ENCODE data around the gene ATP6V1B1. TPM values are rescaled to one million over a fixed set of nuclear protein-coding genes. Genes with fewer than 3 reads are reported as not detected.

The ATP6V1B1 gene
- total RNA-seq, 1 experiment from 2014 or later: 4.0 TPM

DNA sequence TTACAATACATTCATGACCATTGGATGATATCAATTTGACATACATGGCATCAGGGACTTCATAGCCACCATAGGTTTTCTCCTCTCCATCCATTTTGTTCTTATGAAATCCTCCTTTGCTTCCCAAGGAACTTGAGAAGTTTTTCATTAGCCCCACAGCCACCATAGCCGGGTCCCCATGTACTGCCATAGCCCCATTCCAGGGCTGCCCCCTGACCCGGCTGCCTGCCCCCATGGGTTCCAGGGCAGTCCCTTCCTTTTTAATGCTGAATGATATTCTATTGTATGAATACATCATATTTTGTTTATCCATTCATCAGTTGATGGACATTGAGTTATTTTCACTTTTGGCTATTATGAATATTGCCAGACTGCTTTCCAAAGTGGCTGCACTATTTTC, 20.4 kb downstream of the ATP6V1B1 start:
- Mint-ChIP-seq H3K4me1 (ENCODE audit: low read depth, unreplicated experiment) (no peaks in the 10 kb centered on the region), H3K4me3 (ENCODE audit: unreplicated experiment) (no peak overlapping the region), H3K27me3 (ENCODE audit: insufficient read depth, unreplicated experiment) (peaks cover 18% of the 10 kb centered on the region), H3K36me3 (ENCODE audit: insufficient read depth, unreplicated experiment) (peaks cover 4% of the 10 kb centered on the region), H3K27ac (ENCODE audit: unreplicated experiment) (no peak overlapping the region), H3K9me3 (ENCODE audit: unreplicated experiment) (no peaks in the 10 kb centered on the region)
- Histone ChIP-seq H3K9me3 (no peaks in the 10 kb centered on the region), H3K4me1 (0 out of 2 replicates have a peak, but pooled peaks cover 2% of the 10 kb centered on the region), H3K27me3 (replicated peaks; ENCODE audit: control insufficient read depth, insufficient read depth, low read length) (peaks cover 2% of the 10 kb centered on the region), H3K4me3 (ENCODE audit: low read depth, low read length) (no peak overlapping the region), H3K36me3 (ENCODE audit: control insufficient read depth, insufficient read depth, low read length) (no peaks in the 10 kb centered on the region)
- intact Hi-C loops (cut with micrococcal nuclease; ENCODE audit: unreplicated experiment): no loop called here
- CTCF ChIA-PET: no interaction called here
- POLR2A ChIA-PET: interaction anchor here (0.6 kb wide), 1 partner anchor 11 kb away, joined by 3 read pairs; no protein-coding TSS in a partner anchor
- no TSS peak for BruUV-seq (replicated peaks)
- TF ChIP-seq, protein P1, sequence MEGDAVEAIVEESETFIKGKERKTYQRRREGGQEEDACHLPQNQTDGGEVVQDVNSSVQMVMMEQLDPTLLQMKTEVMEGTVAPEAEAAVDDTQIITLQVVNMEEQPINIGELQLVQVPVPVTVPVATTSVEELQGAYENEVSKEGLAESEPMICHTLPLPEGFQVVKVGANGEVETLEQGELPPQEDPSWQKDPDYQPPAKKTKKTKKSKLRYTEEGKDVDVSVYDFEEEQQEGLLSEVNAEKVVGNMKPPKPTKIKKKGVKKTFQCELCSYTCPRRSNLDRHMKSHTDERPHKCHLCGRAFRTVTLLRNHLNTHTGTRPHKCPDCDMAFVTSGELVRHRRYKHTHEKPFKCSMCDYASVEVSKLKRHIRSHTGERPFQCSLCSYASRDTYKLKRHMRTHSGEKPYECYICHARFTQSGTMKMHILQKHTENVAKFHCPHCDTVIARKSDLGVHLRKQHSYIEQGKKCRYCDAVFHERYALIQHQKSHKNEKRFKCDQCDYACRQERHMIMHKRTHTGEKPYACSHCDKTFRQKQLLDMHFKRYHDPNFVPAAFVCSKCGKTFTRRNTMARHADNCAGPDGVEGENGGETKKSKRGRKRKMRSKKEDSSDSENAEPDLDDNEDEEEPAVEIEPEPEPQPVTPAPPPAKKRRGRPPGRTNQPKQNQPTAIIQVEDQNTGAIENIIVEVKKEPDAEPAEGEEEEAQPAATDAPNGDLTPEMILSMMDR (IDR thresholded peaks at IDR 0.05; ENCODE audit: insufficient read depth in 1 of 2, low read depth in 1 of 2, low read length in 1 of 2, severe bottlenecking in 1 of 2, unreplicated experiment in 1 of 2): no peak
- DNase-seq: no peak

DNA sequence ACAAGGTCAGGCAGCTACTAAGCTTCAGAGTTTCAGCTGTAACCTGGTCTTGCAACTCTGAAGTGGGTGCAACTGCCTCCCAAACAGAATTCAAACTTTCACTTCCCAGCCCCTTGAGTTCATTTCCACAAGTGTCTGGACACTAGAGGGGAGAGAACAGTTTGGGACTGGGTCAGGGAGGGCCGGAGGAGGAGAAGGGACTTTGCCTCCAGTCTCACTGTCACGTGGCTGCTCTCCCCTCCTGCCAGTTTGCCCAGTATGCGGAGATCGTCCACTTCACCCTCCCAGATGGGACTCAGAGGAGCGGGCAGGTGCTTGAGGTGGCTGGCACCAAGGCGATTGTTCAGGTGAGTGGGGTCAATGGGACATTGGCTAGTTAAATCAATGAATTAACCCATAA, 22.1 kb downstream of the ATP6V1B1 start:
- no TSS peak for BruUV-seq (replicated peaks)
- H3K4me1 Mint-ChIP-seq (ENCODE audit: low read depth, unreplicated experiment): no peaks in the 10 kb centered on the region
- intact Hi-C loops (cut with micrococcal nuclease; ENCODE audit: unreplicated experiment): no loop called here
- ChIA-PET CTCF (interaction anchor here (0.6 kb wide), 1 partner anchor 44 kb away, joined by 3 read pairs; no protein-coding TSS in a partner anchor), POLR2A (no interaction called here)
- DNase-seq: no peak
- H3K4me3 Mint-ChIP-seq (ENCODE audit: unreplicated experiment): no peak overlapping the region
- H3K9me3 Mint-ChIP-seq (ENCODE audit: unreplicated experiment): no peaks in the 10 kb centered on the region
- Histone ChIP-seq H3K9me3 (no peaks in the 10 kb centered on the region), H3K4me3 (ENCODE audit: low read depth, low read length) (no peak overlapping the region), H3K4me1 (0 out of 2 replicates have a peak, but pooled peaks cover 2% of the 10 kb centered on the region), H3K27me3 (replicated peaks; ENCODE audit: control insufficient read depth, insufficient read depth, low read length) (peaks cover 2% of the 10 kb centered on the region), H3K36me3 (ENCODE audit: control insufficient read depth, insufficient read depth, low read length) (no peaks in the 10 kb centered on the region)
- peaks cover 18% of the 10 kb centered on the region for H3K27me3 Mint-ChIP-seq (ENCODE audit: insufficient read depth, unreplicated experiment)
- H3K27ac Mint-ChIP-seq (ENCODE audit: unreplicated experiment): no peak overlapping the region
- TF ChIP-seq, protein P1 (IDR thresholded peaks at IDR 0.05; ENCODE audit: insufficient read depth in 1 of 2, low read depth in 1 of 2, low read length in 1 of 2, severe bottlenecking in 1 of 2, unreplicated experiment in 1 of 2): no peak
- H3K36me3 Mint-ChIP-seq (ENCODE audit: insufficient read depth, unreplicated experiment): peaks cover 4% of the 10 kb centered on the region

DNA sequence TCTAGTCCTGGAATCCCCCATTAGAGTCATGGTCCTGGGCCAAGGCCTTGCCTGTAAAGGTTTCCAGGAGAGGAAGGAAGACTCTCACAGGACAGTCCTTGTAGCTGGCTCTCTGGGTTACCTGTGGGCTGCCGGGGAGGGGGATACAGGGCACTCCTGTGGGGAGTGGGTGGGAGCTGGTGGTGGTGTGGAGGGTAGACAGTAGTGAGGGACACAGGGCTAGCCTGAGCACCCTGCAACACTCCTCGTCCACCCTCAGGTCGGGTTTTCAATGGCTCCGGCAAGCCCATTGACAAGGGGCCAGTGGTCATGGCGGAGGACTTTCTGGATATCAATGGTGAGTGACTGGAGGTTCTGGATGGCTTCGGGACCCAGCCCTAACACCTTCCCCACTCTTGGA, 23.1 kb downstream of the ATP6V1B1 start:
- Mint-ChIP-seq H3K4me1 (ENCODE audit: low read depth, unreplicated experiment) (no peaks in the 10 kb centered on the region), H3K27ac (ENCODE audit: unreplicated experiment) (no peak overlapping the region), H3K9me3 (ENCODE audit: unreplicated experiment) (no peaks in the 10 kb centered on the region), H3K36me3 (ENCODE audit: insufficient read depth, unreplicated experiment) (peaks cover 4% of the 10 kb centered on the region), H3K27me3 (ENCODE audit: insufficient read depth, unreplicated experiment) (peaks cover 18% of the 10 kb centered on the region), H3K4me3 (ENCODE audit: unreplicated experiment) (no peak overlapping the region)
- Histone ChIP-seq H3K36me3 (ENCODE audit: control insufficient read depth, insufficient read depth, low read length) (no peaks in the 10 kb centered on the region), H3K4me1 (0 out of 2 replicates have a peak, but pooled peaks cover 2% of the 10 kb centered on the region), H3K4me3 (ENCODE audit: low read depth, low read length) (no peak overlapping the region), H3K9me3 (no peaks in the 10 kb centered on the region), H3K27me3 (replicated peaks; ENCODE audit: control insufficient read depth, insufficient read depth, low read length) (peaks cover 2% of the 10 kb centered on the region)
- no peak for DNase-seq
- intact Hi-C loops (cut with micrococcal nuclease; ENCODE audit: unreplicated experiment): no loop called here
- ChIA-PET CTCF (no interaction called here), POLR2A (no interaction called here)
- TF ChIP-seq, protein P1 (IDR thresholded peaks at IDR 0.05; ENCODE audit: insufficient read depth in 1 of 2, low read depth in 1 of 2, low read length in 1 of 2, severe bottlenecking in 1 of 2, unreplicated experiment in 1 of 2): no peak
- no TSS peak for BruUV-seq (replicated peaks)

Data from Caco-2 (cell line).